ENCODE measurements around the gene CHIT1. TPM values are rescaled to one million over a fixed set of nuclear protein-coding genes. Genes with fewer than 3 reads are reported as not detected.

Gene CHIT1
- total RNA-seq, 1 donor from 2014 or later, result 225 TPM

GRCh38 chr1:203275656-203276272 lies 46.3 kb upstream of the CHIT1 start:
- Histone ChIP-seq H3K9me3 (no peaks in the 10 kb centered on the region), H3K4me1 (peaks cover 79% of the 10 kb centered on the region), H3K36me3 (no peaks in the 10 kb centered on the region), H3K27me3 (ENCODE audit: low read depth) (no peaks in the 10 kb centered on the region), H3K4me3 (no peak overlapping the region), H3K27ac (no peak overlapping the region)
- no peak for DNase-seq
- no peak for ATAC-seq
- TF ChIP-seq CTCF (IDR thresholded peaks at IDR 0.05), result no peak
- intact Hi-C loops (cut with DNase I), result no loop called here

DNA sequence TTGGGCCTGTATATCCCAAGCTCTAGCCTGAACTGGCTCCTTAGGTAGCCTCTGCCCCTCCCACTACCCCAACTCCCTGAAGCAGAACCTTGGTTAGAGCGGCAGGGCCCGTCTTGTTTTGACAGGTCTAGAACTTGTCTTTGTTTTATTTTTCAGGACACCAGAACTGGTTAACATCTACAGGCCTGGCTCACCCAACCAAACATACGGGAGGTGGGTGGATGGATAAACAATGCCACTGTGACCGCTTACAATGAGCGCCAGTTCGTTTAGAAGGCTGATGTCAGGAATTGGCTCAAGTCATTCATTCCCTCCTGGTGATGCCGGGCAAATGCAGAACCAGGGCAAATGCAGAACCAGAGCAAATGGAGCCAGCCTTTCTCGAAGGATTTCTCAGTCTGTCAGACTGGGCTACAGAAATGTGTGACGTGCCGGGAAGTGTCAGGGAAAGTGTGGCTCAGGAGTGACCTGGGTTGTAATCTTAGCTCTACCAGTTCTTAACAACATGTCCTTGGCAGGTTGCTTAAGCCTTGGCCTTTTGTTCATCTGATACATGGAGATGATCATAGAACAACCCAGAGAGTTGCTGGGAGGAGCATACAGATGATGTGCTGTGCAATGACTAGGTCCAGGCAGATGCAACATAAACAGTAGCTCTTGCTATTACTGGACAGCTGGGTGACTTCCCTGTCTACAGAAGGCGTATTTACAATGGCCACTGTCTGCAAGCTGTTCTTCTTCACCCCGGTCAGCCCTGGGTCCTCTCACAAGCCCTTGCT lies 45.3 kb upstream of the CHIT1 start:
- Histone ChIP-seq H3K27ac (peak overlapping the region; percentile 72), H3K4me1 (peaks cover 81% of the 10 kb centered on the region), H3K27me3 (ENCODE audit: low read depth) (no peaks in the 10 kb centered on the region), H3K36me3 (no peaks in the 10 kb centered on the region), H3K4me3 (no peak overlapping the region), H3K9me3 (no peaks in the 10 kb centered on the region)
- no peak for TF ChIP-seq CTCF (IDR thresholded peaks at IDR 0.05)
- ATAC-seq (peak in 1 of 2 donors; percentile 9), DNase-seq (no peak)
- intact Hi-C loops (cut with DNase I), result loop anchor here (5.0 kb wide), 1 partner anchor 63 kb away; no protein-coding TSS in a partner anchor

GRCh38 chr1:203273869-203274602 lies 44.6 kb upstream of the CHIT1 start:
- ATAC-seq (peak; percentile 24 to 46), DNase-seq (peak; percentile 82)
- Histone ChIP-seq H3K4me1 (peaks cover 76% of the 10 kb centered on the region), H3K4me3 (peak overlapping the region; percentile 47), H3K9me3 (no peaks in the 10 kb centered on the region), H3K27me3 (ENCODE audit: low read depth) (no peaks in the 10 kb centered on the region), H3K27ac (peak overlapping the region; percentile 72), H3K36me3 (no peaks in the 10 kb centered on the region)
- no peak for TF ChIP-seq CTCF (IDR thresholded peaks at IDR 0.05)
- intact Hi-C loops (cut with DNase I), result loop anchor here (5.0 kb wide), 1 partner anchor 63 kb away; no protein-coding TSS in a partner anchor

- Histone ChIP-seq H3K27ac (peak overlapping the region; percentile 72), H3K4me1 (peaks cover 73% of the 10 kb centered on the region), H3K27me3 (ENCODE audit: low read depth) (no peaks in the 10 kb centered on the region), H3K9me3 (no peaks in the 10 kb centered on the region), H3K4me3 (peak overlapping the region; percentile 47), H3K36me3 (no peaks in the 10 kb centered on the region)
- ATAC-seq (peak; percentile 86 to 88), DNase-seq (peak; percentile 92)
- intact Hi-C loops (cut with DNase I), result loop anchor here (5.0 kb wide), 1 partner anchor 64 kb away; no protein-coding TSS in a partner anchor
- peak; percentile 97 for TF ChIP-seq CTCF (IDR thresholded peaks at IDR 0.05)
Observed at GRCh38 chr1:203273206-203273868, 43.9 kb upstream of the CHIT1 start.

DNA sequence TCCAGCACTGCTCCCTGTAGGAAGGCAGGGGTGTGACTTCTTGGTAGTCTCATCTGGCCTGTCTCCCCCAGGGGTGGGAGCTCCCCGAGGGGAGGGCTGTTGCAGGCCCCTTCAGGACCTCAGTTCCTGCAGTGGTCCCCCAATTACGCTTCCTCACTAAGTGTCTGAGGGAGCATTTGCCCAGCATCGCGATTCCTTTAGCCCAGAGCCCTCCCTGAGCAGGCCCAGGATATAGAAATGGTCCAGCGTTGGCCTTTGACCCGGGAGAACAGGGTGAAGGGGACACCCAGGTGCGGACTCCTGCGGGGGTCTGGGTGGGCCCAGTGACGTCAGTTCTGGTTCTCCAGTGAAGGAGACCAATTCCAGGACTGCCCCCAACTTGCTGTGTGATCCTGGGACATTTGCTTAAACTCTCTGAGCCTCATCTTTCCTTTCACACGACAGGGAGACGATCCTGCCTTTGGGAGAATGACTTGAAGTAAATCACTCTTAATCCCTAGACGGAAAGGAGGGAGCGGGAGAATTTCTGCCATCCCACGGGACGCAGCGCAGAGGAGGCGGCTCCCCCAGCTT lies 43.2 kb upstream of the CHIT1 start:
- Histone ChIP-seq H3K9me3 (no peaks in the 10 kb centered on the region), H3K27ac (no peak overlapping the region), H3K27me3 (ENCODE audit: low read depth) (no peaks in the 10 kb centered on the region), H3K4me3 (peak overlapping the region; percentile 47), H3K4me1 (peaks cover 68% of the 10 kb centered on the region), H3K36me3 (no peaks in the 10 kb centered on the region)
- intact Hi-C loops (cut with DNase I), result loop anchor here (5.0 kb wide), 1 partner anchor 65 kb away; no protein-coding TSS in a partner anchor
- no peak for TF ChIP-seq CTCF (IDR thresholded peaks at IDR 0.05)
- ATAC-seq (no peak), DNase-seq (no peak)
